Mononuclear cell (primary cell): ENCODE measurements around the gene ASB3. TPM values are rescaled to one million over a fixed set of nuclear protein-coding genes. Genes with fewer than 3 reads are reported as not detected.
"Not testable (repeated sequence)": the region's sequence is repeated elsewhere in the genome, so short reads cannot be mapped to it uniquely, and the experiment has no call there.

Experiments
- H3K27me3 ChIP-seq: 2 replicates; pipeline ENCODE4 v1.6.0; 2011; ENCODE audit warnings: low read length, control low read depth; ENCODE audit not compliant: insufficient read depth
- H3K4me1 ChIP-seq: 2 replicates; pipeline ENCODE4 v1.5.1; 2011; ENCODE audit warnings: mild to moderate bottlenecking, low read length, control low read depth; ENCODE audit not compliant: insufficient read depth
- H3K4me3 ChIP-seq: 2 replicates; pipeline ENCODE4 v1.5.1; 2011; ENCODE audit warnings: mild to moderate bottlenecking, low read length, moderate library complexity
- H3K9me3 ChIP-seq: 2 replicates; pipeline ENCODE4 v1.5.1; 2011; ENCODE audit warnings: low read depth, mild to moderate bottlenecking, control low read depth, low read length
- total RNA-seq: library from RNA; depleted of rRNA; stranded (reverse); fragments of >200 nt; gene quantifications from one replicate; pipeline ENCODE4 v1.2.3, GENCODE V29; 2012

Gene ASB3, protein sequence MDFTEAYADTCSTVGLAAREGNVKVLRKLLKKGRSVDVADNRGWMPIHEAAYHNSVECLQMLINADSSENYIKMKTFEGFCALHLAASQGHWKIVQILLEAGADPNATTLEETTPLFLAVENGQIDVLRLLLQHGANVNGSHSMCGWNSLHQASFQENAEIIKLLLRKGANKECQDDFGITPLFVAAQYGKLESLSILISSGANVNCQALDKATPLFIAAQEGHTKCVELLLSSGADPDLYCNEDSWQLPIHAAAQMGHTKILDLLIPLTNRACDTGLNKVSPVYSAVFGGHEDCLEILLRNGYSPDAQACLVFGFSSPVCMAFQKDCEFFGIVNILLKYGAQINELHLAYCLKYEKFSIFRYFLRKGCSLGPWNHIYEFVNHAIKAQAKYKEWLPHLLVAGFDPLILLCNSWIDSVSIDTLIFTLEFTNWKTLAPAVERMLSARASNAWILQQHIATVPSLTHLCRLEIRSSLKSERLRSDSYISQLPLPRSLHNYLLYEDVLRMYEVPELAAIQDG
- total RNA-seq = 33.7 TPM

DNA sequence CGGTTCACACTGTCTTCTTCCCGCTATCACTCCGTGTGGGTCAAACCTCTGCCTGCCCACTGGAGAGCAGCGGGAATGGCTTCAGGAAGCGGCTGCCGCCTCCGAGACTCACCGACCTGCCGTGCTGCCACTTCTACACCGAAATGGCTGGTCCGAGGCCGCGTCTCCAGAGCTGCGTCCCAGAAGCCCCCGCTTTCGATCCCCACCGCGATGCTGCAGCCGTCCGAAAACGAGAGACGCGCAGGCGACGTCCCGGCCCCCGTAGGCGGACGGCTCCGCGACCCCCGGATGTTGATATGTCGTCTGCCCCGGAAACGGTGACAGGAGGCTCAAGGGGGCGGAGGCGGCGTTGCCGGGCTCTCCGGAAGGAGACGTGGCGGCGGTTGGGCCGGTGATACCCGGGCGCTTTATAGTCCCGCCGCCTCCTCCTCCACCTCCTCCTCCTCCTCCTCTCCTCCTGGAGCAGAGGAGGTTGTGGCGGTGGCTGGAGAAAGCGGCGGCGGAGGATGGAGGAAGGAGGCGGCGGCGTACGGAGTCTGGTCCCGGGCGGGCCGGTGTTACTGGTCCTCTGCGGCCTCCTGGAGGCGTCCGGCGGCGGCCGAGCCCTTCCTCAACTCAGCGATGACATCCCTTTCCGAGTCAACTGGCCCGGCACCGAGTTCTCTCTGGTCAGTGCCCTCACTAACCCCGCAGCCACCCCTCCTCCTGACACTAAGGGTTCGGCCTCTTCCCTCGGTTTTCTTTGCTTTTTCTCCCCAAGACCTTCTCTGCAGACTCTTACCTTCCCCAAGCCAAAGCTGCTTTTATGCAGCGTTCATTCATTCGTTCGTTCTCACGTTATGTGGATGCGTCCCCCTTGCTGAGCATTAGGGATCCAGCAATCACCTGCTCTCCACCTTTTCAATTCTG is at the start of gene ASB3, which contains the start of gene ERLEC1:
Gene ASB3 (minus strand): TSS at position 249 of the 909 bp plus-strand sequence. CDS start 21,381 bp downstream, outside the sequence.
Gene ERLEC1 (plus strand): TSS at position 340 of the 909 bp plus-strand sequence. CDS start 167 bp downstream, at position 507.
- H3K4me3 ChIP-seq = peak within 1 kb of the TSS; percentile 96
- peaks cover 40% of the 10 kb centered on the region for H3K4me1 ChIP-seq
- H3K27me3 ChIP-seq = no peaks in the 10 kb centered on the region

DNA sequence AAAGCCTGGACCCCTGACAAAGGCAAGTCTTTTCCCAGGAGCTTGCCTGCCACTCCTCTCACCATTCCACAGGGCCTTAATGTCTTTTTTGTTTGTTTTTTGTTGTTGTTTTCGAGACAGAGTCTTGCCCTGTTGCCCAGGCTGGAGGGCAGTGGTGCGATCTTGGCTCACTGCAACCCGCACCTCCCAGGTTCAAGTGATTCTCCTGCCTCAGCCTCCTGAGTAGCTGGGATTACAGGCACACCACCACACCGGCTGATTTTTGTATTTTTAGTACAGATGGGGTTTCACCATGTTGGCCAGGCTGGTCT is 43.2 kb upstream of the ASB3 start:
- H3K9me3 ChIP-seq, H3K4me3 ChIP-seq, H3K4me1 ChIP-seq, H3K27me3 ChIP-seq: not testable (repeated sequence)

More for the DNA sequence above, at the start of gene ASB3, which contains the start of gene ERLEC1:
- no peaks in the 10 kb centered on the region for H3K9me3 ChIP-seq

DNA sequence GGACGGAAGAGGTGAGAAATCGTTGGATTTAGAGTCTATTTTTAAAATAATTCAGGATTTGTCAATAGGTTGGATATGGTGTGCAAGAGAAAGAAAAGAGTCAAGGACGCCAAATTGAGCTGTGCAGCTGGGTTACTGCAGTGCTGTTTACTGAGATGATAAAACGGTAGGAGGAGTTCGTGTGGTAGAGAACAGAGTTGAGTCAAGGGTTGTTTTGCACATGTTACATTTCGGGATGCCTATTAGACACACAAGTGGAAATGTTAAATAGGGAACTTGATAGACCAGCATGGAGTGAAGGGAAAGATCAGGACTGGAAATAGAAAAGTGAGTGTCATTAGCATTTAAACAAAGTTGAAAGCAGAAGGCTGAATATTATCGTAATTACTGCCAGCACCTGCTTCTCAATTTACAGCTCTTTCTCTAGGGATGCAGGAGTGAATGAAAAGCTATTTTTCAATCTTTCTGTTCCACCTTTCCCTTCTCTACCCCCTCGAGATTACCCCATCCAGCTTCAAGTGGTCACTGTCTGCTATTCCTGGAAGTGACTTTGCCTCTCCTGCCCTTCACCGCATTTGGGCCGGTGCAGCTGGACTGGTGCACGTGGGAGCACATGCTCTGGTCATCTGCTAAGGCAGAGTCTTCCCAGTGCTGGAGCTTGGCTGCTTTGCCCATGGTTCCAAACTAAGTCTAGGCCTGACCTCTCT is 42.7 kb upstream of the ASB3 start:
- H3K4me3 ChIP-seq = no peak overlapping the region
- H3K27me3 ChIP-seq = no peaks in the 10 kb centered on the region
- H3K9me3 ChIP-seq = no peaks in the 10 kb centered on the region
- H3K4me1 ChIP-seq = no peaks in the 10 kb centered on the region

DNA sequence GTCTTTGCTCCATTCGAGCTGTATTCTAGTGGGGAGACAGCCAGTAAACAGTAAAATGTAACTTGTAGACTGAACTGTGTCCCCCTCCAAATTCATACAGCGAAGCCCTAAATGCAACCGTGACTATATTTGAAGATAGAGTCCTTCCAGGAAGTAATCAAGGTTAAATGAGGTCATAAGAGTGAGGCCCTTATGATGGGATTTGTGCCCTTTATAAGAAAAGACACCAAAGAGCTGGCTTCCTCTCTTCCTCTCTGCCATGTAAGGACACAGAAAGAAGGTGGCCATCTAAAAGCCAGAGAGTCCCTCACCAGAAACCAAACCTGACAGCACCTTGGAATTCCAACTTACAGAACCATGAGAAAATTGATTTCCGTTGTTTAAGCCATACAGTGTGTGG is 41.6 kb upstream of the ASB3 start:
- H3K9me3 ChIP-seq = no peaks in the 10 kb centered on the region
- no peak overlapping the region for H3K4me3 ChIP-seq
- H3K4me1 ChIP-seq = no peaks in the 10 kb centered on the region
- H3K27me3 ChIP-seq = no peaks in the 10 kb centered on the region

DNA sequence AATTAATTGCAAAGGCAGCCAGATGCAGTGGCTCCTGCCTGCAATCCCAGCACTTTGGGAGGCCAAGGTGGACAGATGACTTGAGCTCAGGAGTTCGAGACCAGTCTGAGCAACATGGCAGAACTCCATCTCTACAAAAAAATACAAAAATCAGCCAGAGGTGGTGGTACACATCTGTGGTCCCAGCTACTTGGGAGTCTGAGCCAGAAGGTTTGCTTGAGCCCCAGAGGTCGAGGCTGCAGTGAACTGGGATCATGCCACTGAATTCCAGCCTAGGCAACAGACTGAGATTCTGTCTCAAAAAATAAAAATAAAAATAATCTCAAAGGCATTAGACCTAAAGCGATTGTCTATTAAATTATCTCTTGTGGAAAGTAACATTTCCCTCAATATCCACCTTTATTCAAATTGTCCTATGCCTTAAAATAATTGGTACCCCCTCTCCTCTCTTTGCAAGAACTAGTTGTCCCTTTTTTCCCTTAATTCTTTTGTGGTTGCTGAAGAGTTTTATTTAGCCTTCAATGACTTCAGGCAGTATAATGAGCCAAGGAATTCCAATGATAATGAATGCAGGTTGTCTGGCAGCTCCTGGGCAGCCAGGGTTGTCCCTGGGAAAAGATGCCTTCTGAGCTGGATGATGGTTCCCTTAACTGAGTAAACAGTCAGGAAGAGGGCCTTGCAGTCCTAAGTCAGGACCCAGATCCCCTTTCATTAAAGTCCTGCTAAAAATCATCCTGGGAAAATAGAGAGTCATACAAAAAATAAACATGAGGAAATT is 40.8 kb upstream of the ASB3 start:
- H3K4me1 ChIP-seq = no peaks in the 10 kb centered on the region
- no peaks in the 10 kb centered on the region for H3K9me3 ChIP-seq
- H3K27me3 ChIP-seq = no peaks in the 10 kb centered on the region
- no peak overlapping the region for H3K4me3 ChIP-seq

DNA sequence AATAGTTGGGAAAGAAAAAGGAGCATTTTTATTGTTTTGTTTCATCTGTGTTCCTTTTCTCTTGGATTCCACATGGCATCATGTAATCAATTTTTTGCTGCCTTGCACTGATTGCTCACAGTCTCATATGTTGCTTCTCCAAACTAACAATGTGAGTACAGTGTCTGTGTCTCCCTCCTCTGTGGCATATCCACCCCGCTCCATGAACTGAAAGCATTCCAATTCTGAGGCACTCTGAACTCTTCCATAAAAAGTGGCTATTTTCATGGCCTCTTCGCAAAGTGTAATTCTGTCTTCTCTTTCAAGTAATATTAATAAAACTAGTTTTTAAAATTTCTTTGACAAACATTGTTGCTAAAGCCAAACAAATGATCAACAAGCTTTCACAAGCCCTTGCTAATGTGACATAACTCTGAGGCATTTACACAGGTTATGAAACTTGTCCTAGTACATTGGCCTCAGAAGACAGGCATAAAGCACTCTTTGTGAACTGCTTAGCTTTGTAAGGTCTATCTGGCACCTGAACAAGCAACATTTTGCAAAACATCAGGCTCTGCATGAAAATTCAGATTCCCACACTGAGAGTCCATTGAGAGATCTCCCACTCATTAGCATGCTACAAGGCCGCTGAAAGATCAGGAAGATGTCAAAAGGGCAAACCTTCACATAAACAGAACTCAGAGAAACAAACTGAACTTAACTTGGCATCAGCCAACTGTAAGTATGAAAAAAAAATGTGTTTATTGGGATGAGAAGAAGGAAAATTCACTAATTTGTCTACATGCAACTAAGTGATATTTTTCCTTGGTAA is 40.0 kb upstream of the ASB3 start:
- Histone ChIP-seq H3K4me1 (no peaks in the 10 kb centered on the region), H3K27me3 (no peaks in the 10 kb centered on the region), H3K4me3 (no peak overlapping the region), H3K9me3 (no peaks in the 10 kb centered on the region)

DNA sequence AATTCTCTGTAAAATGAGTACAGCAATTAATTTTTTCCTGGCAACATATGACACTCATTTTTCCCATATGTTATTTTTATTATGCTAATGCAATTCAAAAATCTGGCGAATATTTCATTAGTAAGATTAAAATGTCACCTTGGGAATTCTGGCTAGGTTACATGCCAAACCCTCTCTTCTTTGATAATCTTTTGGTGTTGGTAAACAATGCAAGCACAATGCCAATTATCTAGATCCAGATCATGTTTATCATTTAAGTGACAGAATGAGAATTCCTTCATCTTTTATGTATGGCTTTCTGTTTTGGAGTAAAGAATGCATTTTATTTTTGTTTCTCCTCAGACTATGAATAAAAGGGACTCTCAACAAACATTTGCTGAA is 39.3 kb upstream of the ASB3 start:
- H3K4me3 ChIP-seq = no peak overlapping the region
- H3K27me3 ChIP-seq = no peaks in the 10 kb centered on the region
- no peaks in the 10 kb centered on the region for H3K9me3 ChIP-seq
- H3K4me1 ChIP-seq = no peaks in the 10 kb centered on the region

DNA sequence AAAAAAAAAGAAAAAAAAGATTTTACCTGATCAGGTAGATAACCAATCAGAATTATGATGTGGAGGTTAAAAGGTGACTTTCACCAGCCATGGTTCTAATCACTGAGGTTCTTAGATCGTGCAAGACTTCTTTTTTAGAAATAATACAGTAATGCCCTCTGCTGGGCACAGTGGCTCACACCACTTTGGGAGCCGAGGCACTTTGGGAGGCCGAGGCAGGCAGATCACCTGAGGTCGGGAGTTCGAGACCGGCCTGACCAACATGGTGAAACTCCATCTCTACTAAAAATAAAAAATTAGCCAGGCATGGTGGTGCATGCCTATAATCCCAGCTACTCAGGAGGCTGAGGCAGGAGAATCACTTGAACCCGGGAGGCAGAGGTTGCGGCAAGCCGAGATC is 36.9 kb upstream of the ASB3 start:
- H3K9me3 ChIP-seq, H3K4me3 ChIP-seq, H3K4me1 ChIP-seq, H3K27me3 ChIP-seq: not testable (repeated sequence)

DNA sequence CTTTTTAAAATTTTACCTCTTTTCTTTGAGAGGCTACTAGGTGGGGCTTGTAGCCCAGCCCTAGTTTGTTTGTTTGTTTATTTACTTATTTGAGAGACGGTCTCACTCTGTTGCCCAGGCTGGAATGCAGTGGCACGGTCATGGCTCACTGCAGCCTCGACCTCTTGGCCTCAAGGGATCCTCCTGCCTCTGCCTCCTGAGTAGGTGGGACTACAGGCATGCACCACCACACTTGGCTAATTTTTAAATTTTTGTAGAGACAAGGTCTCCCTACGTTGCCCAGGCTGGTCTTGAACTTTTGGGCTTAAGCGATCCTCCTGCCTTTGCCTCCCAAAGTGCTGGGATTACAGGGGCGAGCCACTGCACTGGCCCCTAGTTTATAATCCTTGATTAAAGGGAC is 35.1 kb upstream of the ASB3 start:
- Histone ChIP-seq H3K4me1 (no peaks in the 10 kb centered on the region), H3K9me3 (no peaks in the 10 kb centered on the region), H3K27me3 (no peaks in the 10 kb centered on the region), H3K4me3 (no peak overlapping the region)

DNA sequence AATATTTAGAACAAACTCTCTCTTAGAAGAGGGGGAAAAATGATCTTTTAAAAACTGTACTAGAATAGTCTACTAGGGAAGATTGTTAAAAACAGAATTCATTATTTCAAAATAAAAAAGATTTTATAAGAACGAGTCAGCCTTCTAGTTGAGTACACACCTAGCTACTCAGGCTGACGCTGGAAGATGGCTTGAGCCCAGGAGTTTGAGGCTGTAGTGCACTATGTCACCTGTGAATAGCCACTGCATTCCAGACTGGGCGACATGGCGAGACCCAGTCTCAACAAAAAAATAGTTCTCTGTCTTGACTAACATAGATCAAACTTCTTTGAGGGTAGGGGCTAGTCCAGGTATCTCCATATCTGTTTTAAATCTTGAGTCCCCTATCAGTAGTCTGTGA is 34.0 kb upstream of the ASB3 start:
- Histone ChIP-seq H3K4me3 (no peak overlapping the region), H3K27me3 (no peaks in the 10 kb centered on the region), H3K9me3 (no peaks in the 10 kb centered on the region), H3K4me1 (no peaks in the 10 kb centered on the region)

DNA sequence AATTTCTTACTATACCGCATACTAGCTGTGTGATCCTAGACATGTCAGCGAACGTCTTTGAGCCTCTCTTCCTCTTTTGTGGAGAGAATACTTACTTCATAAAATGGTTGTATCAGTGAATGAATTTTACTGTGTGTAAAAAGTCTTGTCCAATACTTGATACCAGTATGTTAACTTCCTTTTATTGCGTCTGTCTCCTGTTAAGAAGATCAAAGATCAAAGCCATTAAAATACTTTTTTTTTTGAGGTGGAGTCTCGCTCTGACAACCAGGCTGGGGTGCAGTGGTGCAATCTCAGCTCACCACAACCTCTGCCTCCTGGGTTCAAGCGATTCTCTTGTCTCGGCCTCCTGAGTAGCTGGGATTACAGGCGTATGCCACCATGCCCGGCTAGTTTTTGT is 33.3 kb upstream of the ASB3 start:
- H3K4me3 ChIP-seq = no peak overlapping the region
- H3K27me3 ChIP-seq = no peaks in the 10 kb centered on the region
- no peaks in the 10 kb centered on the region for H3K4me1 ChIP-seq
- no peaks in the 10 kb centered on the region for H3K9me3 ChIP-seq

DNA sequence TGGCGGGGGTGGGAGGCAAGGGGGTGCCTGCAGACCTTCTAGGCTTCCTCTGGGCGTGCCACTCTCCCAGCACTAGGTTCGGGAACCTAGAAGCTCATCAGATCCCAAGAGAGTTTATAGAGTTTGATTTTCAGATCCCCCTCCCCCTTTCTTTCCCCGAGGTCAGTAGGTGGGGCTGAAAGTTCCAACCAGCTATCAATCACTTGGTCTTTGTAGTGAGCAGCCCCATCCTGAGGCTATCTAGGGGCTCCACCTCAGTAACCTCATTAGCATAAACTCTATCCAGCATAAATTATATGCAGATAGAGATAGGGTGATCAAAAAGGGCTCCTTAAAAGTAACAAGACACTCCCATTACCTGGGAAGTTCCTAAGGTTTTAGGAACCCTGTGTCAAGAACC is 32.9 kb upstream of the ASB3 start:
- no peaks in the 10 kb centered on the region for H3K9me3 ChIP-seq
- H3K4me1 ChIP-seq = no peaks in the 10 kb centered on the region
- H3K27me3 ChIP-seq = no peaks in the 10 kb centered on the region
- no peak overlapping the region for H3K4me3 ChIP-seq

DNA sequence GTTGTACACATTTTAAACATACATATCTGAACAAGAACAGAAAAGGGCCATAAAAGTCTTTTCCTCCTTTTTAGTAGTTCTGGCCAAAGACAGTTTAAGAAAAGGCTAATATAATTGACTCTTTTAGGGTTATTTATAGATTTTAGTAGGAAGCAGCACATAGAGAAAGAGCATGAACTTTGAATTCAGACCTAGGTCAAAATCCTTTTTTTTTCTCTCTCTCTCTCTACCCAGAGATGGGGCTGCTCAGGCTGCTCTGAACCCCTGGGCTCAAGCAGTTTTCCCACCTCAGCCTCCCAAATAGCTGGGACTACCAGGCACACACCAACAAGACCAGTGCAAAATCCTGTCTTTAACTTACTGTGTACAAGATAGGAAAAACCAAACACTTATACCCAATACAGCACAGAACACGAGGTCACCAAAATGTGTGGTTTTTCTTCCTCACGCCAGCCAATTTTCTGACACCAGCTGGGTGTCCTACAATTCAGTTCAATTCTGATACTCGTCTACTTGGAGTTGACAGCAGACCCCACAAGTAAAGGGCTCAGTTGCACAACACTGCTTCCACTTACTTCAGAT is 32.2 kb upstream of the ASB3 start:
- Histone ChIP-seq H3K4me3 (no peak overlapping the region), H3K4me1 (no peaks in the 10 kb centered on the region), H3K27me3 (no peaks in the 10 kb centered on the region), H3K9me3 (no peaks in the 10 kb centered on the region)
